Measurements from ENCODE around the gene TBC1D10A. TPM values are rescaled to one million over a fixed set of nuclear protein-coding genes. Genes with fewer than 3 reads are reported as not detected.
A peak's percentile ranks its signal among the peaks of the same experiment; 100 is the strongest.

Gene TBC1D10A
- total RNA-seq, 4 donors from 2014 or later, result 38.3 to 49.2 (median 43.0) TPM

GRCh38 chr22:30286813-30287647 is 39.7 kb downstream of the TBC1D10A start:
- WGBS, result 42% methylated on average over 8 of the region's 31 CpGs
- DNase-seq (ENCODE audit: low spot score in 2 of 2), result peak in 1 of 2 donors; percentile 89
- Histone ChIP-seq H3K27me3 (no peaks in the 10 kb centered on the region), H3K36me3 (peaks cover 36% of the 10 kb centered on the region), H3K4me3 (no peak overlapping the region), H3K4me1 (peaks cover 41% of the 10 kb centered on the region), H3K9me3 (no peaks in the 10 kb centered on the region), H3K27ac (no peak overlapping the region)
- no peak for TF ChIP-seq POLR2AphosphoS5 (IDR thresholded peaks at IDR 0.05)
- TF ChIP-seq CTCF (IDR thresholded peaks at IDR 0.05), result peak; percentile 82 to 92
- no peak for TF ChIP-seq POLR2A (IDR thresholded peaks at IDR 0.05)

GRCh38 chr22:30286331-30286730 is 40.4 kb downstream of the TBC1D10A start:
- H3K27me3 ChIP-seq, result no peaks in the 10 kb centered on the region
- H3K4me1 ChIP-seq, result peaks cover 34% of the 10 kb centered on the region
- no peak for DNase-seq (ENCODE audit: low spot score in 2 of 2)
- H3K27ac ChIP-seq, result no peak overlapping the region
- H3K4me3 ChIP-seq, result no peak overlapping the region
- no peaks in the 10 kb centered on the region for H3K9me3 ChIP-seq
- 75% methylated on average over 3 of the region's 5 CpGs for WGBS
- peaks cover 31% of the 10 kb centered on the region for H3K36me3 ChIP-seq
- TF ChIP-seq CTCF (IDR thresholded peaks at IDR 0.05) (no peak), POLR2AphosphoS5 (IDR thresholded peaks at IDR 0.05) (no peak), POLR2A (IDR thresholded peaks at IDR 0.05) (no peak), EP300 (IDR thresholded peaks at IDR 0.05) (no peak)

DNA sequence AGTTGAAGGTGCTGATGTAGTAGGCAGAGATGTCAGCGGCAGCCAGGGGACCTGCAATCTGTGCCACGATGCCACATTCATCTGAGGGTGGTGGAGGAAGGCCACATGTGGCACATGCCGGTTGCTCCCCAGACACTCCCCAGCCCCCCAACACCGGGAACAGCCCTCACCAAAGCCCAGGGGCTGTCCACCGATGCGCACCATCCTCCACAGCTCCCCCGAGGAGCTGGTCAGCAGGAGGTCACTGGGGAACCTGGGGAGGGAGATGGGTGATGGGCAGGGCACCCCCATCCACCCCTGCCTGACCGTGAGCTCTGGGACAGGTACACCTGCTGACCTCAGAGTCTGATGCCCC is 40.9 kb downstream of the TBC1D10A start:
- Histone ChIP-seq H3K4me1 (peaks cover 29% of the 10 kb centered on the region), H3K27me3 (no peaks in the 10 kb centered on the region), H3K36me3 (peaks cover 31% of the 10 kb centered on the region), H3K4me3 (no peak overlapping the region), H3K27ac (no peak overlapping the region), H3K9me3 (no peaks in the 10 kb centered on the region)
- DNase-seq (ENCODE audit: low spot score in 2 of 2), result no peak
- no peak for TF ChIP-seq CTCF (IDR thresholded peaks at IDR 0.05)
- no peak for TF ChIP-seq EP300 (IDR thresholded peaks at IDR 0.05)
- TF ChIP-seq POLR2AphosphoS5 (IDR thresholded peaks at IDR 0.05), result no peak
- no peak for TF ChIP-seq POLR2A (IDR thresholded peaks at IDR 0.05)
- 90% methylated on average over 6 of the region's 8 CpGs for WGBS

DNA sequence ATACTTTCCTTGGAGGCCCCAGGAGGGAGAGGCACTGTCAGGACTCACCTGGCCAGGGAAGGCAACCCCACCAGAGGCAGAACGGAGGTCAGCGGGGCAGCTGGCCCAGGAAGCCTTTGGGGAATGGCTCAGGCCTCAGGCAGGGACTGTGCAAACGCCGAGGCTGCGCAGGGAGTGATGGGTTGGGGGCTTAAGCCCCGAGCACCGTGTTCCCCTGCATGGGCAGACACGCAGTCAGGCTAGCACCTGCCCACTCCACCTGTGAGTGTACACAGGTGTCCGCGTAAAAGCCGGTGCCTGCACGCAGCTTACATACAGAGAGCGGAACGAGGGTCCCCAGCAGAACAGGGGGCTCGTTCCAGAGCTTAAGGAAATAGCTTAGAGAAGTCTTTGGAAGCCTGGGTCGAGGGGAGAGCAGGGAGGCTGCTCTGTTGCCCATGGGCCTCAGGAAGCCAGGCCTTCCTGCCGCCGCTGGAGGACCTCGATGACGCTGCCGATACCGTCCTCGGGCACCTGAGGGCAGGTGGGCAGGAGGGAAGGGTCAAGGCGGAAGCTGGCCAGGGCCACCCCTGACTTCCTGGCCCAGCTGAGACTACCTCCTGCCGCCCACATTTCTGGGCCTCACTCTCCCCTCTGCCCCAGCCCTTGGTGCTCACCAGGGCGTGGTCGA is 41.4 kb downstream of the TBC1D10A start:
- Histone ChIP-seq H3K4me3 (no peak overlapping the region), H3K27me3 (no peaks in the 10 kb centered on the region), H3K27ac (no peak overlapping the region), H3K4me1 (peaks cover 24% of the 10 kb centered on the region), H3K36me3 (peaks cover 31% of the 10 kb centered on the region), H3K9me3 (no peaks in the 10 kb centered on the region)
- TF ChIP-seq EP300 (IDR thresholded peaks at IDR 0.05), result no peak
- TF ChIP-seq POLR2A (IDR thresholded peaks at IDR 0.05), result no peak
- TF ChIP-seq POLR2AphosphoS5 (IDR thresholded peaks at IDR 0.05), result no peak
- 91% methylated on average over 23 of the region's 27 CpGs for WGBS
- no peak for DNase-seq (ENCODE audit: low spot score in 2 of 2)

GRCh38 chr22:30284666-30285065 is 42.1 kb downstream of the TBC1D10A start:
- DNase-seq (ENCODE audit: low spot score in 2 of 2), result no peak
- H3K27me3 ChIP-seq, result no peaks in the 10 kb centered on the region
- peaks cover 19% of the 10 kb centered on the region for H3K4me1 ChIP-seq
- peaks cover 31% of the 10 kb centered on the region for H3K36me3 ChIP-seq
- no peak overlapping the region for H3K27ac ChIP-seq
- H3K9me3 ChIP-seq, result no peaks in the 10 kb centered on the region
- no peak overlapping the region for H3K4me3 ChIP-seq
- WGBS, result 76% methylated on average over 4 of the region's 4 CpGs
- TF ChIP-seq POLR2AphosphoS5 (IDR thresholded peaks at IDR 0.05) (no peak), CTCF (IDR thresholded peaks at IDR 0.05) (no peak), POLR2A (IDR thresholded peaks at IDR 0.05) (no peak), EP300 (IDR thresholded peaks at IDR 0.05) (no peak)
